ENCODE measurements around the gene KLRC3.
"Not testable (repeated sequence)": the region's sequence is repeated elsewhere in the genome, so short reads cannot be mapped to it uniquely, and the experiment has no call there.

KLRC3 gene

GRCh38 chr12:10368206-10369171, 51.9 kb downstream of the KLRC3 start:
- DNase-seq = no peak

- DNase-seq = not testable (repeated sequence)
Measured at GRCh38 chr12:10367714-10368113, 52.7 kb downstream of the KLRC3 start.

- DNase-seq = peak; percentile 65
Measured at GRCh38 chr12:10366875-10367274, 53.5 kb downstream of the KLRC3 start.

GRCh38 chr12:10365696-10366405, 54.5 kb downstream of the KLRC3 start:
- DNase-seq = no peak

- DNase-seq = no peak
Measured at GRCh38 chr12:10364815-10365622, 55.4 kb downstream of the KLRC3 start.

GRCh38 chr12:10363914-10364814, 56.2 kb downstream of the KLRC3 start:
- no peak for DNase-seq

- no peak for DNase-seq
Measured at GRCh38 chr12:10363658-10363913, 56.8 kb downstream of the KLRC3 start.

- no peak for DNase-seq
Measured at GRCh38 chr12:10362828-10363657, 57.4 kb downstream of the KLRC3 start.

- no peak for DNase-seq
Measured at GRCh38 chr12:10362325-10362724, 58.1 kb downstream of the KLRC3 start.

Measured in NCI-H2081 treated with DMSO at 0.1 percent for 48 hours (cell line).